ENCODE data around the gene RFXANK.

DNA sequence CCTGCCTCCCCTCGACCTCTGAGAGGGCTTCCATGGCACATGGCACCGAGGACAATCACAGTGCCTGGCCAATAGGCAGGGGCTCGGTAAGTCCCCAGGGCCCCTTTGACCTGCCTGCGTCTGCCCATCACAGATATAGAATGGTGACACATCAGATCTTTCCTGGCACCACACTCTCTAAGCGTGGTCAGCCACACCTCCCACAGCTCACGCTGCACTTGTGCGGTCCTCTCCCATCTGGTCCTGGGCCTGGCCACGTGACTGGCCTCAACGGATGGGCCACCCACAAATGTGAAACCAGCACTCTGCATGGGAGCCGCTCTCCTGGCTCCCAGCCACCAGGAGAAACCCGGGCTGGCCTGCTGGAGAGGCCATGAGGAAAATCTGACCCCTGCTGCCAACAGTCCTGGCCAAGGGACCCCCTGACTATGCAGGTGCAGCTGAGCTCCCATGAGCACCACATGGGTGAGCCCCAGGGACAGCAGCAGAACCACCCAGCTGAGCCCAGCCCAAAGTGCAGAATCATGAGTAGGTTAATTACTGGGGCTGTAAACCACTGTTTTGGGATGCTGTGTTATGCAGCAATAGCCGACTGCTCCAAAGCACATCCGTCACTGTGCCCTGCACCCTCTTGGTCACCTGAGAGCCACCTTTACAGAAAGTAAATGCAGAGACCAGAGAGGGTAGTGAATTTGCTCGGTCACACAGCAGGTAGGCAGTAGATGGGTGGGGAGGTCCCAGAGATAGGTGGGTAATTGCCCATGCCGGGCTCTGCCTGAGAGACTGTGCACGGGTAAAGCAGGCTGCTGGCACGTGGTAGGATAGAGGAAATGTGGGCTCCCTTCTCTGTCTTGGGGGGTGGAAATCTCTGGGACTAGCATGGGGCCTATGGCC lies 12.3 kb upstream of the RFXANK start:
- TF ChIP-seq, protein P1, sequence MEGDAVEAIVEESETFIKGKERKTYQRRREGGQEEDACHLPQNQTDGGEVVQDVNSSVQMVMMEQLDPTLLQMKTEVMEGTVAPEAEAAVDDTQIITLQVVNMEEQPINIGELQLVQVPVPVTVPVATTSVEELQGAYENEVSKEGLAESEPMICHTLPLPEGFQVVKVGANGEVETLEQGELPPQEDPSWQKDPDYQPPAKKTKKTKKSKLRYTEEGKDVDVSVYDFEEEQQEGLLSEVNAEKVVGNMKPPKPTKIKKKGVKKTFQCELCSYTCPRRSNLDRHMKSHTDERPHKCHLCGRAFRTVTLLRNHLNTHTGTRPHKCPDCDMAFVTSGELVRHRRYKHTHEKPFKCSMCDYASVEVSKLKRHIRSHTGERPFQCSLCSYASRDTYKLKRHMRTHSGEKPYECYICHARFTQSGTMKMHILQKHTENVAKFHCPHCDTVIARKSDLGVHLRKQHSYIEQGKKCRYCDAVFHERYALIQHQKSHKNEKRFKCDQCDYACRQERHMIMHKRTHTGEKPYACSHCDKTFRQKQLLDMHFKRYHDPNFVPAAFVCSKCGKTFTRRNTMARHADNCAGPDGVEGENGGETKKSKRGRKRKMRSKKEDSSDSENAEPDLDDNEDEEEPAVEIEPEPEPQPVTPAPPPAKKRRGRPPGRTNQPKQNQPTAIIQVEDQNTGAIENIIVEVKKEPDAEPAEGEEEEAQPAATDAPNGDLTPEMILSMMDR (IDR thresholded peaks at IDR 0.05) = no peak
- TF ChIP-seq, protein P2, sequence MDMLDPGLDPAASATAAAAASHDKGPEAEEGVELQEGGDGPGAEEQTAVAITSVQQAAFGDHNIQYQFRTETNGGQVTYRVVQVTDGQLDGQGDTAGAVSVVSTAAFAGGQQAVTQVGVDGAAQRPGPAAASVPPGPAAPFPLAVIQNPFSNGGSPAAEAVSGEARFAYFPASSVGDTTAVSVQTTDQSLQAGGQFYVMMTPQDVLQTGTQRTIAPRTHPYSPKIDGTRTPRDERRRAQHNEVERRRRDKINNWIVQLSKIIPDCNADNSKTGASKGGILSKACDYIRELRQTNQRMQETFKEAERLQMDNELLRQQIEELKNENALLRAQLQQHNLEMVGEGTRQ (CRISPR knock-in tag; IDR thresholded peaks at IDR 0.05) = no peak
- TF ChIP-seq ESRRA (CRISPR knock-in tag; IDR thresholded peaks at IDR 0.05; ENCODE audit: borderline replicate concordance) (no peak), ZNF263 (CRISPR knock-in tag; IDR thresholded peaks at IDR 0.05; ENCODE audit: low read depth) (no peak), CREB1 (CRISPR knock-in tag; IDR thresholded peaks at IDR 0.05) (no peak), NFYB (CRISPR knock-in tag; conservative IDR thresholded peaks at IDR 0.05; ENCODE audit: low read depth) (no peak), ZNF121 (CRISPR knock-in tag; IDR thresholded peaks at IDR 0.05) (no peak), GABPB1 (CRISPR knock-in tag; IDR thresholded peaks at IDR 0.05) (no peak), ELF4 (CRISPR knock-in tag; IDR thresholded peaks at IDR 0.05; ENCODE audit: low read depth) (no peak), SP1 (CRISPR knock-in tag; conservative IDR thresholded peaks at IDR 0.05) (no peak), TEAD1 (CRISPR knock-in tag; IDR thresholded peaks at IDR 0.05) (no peak)
- TF ChIP-seq, protein P3, sequence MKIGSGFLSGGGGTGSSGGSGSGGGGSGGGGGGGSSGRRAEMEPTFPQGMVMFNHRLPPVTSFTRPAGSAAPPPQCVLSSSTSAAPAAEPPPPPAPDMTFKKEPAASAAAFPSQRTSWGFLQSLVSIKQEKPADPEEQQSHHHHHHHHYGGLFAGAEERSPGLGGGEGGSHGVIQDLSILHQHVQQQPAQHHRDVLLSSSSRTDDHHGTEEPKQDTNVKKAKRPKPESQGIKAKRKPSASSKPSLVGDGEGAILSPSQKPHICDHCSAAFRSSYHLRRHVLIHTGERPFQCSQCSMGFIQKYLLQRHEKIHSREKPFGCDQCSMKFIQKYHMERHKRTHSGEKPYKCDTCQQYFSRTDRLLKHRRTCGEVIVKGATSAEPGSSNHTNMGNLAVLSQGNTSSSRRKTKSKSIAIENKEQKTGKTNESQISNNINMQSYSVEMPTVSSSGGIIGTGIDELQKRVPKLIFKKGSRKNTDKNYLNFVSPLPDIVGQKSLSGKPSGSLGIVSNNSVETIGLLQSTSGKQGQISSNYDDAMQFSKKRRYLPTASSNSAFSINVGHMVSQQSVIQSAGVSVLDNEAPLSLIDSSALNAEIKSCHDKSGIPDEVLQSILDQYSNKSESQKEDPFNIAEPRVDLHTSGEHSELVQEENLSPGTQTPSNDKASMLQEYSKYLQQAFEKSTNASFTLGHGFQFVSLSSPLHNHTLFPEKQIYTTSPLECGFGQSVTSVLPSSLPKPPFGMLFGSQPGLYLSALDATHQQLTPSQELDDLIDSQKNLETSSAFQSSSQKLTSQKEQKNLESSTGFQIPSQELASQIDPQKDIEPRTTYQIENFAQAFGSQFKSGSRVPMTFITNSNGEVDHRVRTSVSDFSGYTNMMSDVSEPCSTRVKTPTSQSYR (CRISPR knock-in tag; IDR thresholded peaks at IDR 0.05) = no peak
- TF ChIP-seq, protein P4, sequence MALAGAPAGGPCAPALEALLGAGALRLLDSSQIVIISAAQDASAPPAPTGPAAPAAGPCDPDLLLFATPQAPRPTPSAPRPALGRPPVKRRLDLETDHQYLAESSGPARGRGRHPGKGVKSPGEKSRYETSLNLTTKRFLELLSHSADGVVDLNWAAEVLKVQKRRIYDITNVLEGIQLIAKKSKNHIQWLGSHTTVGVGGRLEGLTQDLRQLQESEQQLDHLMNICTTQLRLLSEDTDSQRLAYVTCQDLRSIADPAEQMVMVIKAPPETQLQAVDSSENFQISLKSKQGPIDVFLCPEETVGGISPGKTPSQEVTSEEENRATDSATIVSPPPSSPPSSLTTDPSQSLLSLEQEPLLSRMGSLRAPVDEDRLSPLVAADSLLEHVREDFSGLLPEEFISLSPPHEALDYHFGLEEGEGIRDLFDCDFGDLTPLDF (CRISPR knock-in tag; IDR thresholded peaks at IDR 0.05) = no peak
